Stimulated activated CD4-positive, alpha-beta T cell treated with anti-CD3 and anti-CD28 coated beads, TNF-alpha, amount 100 ng/mL, for 48 hours (primary cell): ENCODE results near the gene THOC7.

Source experiments
- DNase-seq, 3 donors: peaks; one replicate each; pipeline ENCODE4 v3.0.0-alpha.2; 2020; ENCODE audit warnings: low read depth in 3 of 3

The THOC7 gene

DNA sequence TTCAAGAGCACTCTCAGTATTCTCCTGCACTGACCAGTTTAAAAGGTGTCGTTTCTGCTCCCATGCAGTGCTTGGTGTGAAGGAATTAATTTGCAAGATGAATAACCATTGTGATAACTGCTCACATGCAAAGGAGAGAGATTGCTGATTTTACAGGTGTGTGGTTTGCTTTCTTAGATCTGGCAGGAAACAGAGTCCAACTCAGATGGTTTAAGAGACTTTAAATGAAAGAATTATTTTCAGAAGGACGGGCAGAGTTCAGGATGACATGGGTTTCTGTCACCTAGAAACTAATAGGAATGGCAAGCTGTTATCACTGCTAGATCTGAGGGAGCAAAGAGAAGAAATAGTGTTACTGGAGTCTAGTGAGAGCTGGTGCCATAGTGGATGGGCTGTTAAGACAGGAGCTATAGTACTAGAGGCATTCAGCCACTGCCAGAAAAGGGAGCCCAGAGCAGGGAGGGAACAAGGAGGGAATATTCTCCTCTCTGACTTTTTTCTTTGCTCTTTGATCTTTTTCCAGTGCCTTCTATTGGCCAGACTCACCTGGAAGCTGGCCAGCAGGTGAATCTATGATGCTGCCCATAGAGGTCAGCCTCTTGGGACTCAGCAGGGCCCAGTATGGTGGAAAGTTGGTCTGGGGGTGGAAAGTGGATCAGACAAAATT lies 14.9 kb upstream of the THOC7 start:
- no peak for DNase-seq

DNA sequence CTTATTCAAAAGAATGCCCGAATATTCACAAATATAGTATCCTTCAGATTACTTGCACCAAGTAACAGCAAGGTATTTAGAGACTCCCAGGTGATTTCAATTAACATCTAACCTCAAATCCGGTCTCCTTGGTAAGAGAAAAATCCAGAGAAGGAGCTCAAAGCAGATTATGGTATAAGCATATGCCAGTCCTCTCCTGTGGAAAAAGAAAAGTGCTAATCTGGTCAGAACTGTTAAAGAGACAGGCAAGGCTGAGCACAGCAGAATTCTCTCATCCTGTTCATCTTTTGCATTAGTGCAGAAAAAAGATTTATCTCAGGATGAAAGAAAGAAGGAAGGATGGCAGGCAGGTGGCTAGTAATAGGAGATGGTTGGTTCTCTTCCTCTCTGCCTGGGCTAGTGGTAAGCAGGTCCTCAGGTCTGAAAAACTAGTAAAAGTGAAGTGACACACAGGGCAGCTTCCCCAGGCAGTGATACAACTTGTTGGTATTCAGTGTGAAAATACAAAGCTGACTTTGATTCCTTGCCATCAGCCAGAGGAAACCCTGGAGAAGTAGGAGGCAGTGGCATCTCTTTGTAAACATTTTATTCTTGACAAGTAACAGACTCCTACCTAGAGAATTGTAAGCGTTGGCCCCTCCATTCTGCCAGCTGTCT lies 14.3 kb upstream of the THOC7 start:
- DNase-seq = no peak

- DNase-seq = no peak
These were observed 12.7 kb upstream of the THOC7 start for GRCh38 chr3:63876260-63876659.

- DNase-seq = no peak
These were observed 11.9 kb upstream of the THOC7 start for GRCh38 chr3:63875510-63875909.

- DNase-seq = no peak
These were observed 11.2 kb upstream of the THOC7 start for GRCh38 chr3:63874769-63875168.

DNA sequence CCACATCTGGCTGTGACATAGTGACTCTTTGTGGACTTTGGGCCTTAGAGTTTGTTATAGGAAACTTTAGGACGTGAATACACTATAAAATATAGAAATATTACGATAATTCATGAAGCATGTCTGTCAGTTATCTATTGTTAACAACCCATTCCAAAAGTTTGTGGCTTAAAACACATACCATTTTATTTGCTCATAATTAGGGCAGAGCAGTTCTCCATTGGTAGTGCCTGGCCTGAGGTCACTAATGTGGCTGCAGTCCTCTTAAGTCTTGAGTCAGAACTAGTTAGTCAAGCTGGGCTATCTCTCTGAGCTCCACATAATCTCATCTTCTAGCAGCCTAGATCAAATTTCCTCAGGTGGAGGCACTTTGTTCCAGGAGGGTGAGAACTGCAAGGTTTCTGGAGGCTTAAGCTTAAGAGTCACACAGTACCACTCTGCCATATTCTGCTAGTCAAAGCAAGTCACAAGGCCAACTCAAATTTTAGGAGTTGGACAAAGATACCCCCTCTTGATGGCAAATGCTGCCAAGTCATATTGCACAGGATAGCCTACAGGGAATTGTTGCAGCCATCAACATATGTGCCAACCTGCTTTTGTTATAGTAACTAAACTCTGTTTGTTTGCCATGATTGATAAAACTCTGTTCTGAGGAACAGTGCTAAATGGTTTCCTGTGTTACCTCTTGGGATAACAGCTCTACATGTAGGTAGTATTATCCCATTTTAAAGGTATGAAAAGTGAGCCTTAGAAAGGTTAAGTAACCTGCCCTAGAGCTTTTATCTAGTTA lies 8.7 kb upstream of the THOC7 start:
- DNase-seq = no peak

GRCh38 chr3:63870615-63871005 lies 7.0 kb upstream of the THOC7 start:
- no peak for DNase-seq

DNA sequence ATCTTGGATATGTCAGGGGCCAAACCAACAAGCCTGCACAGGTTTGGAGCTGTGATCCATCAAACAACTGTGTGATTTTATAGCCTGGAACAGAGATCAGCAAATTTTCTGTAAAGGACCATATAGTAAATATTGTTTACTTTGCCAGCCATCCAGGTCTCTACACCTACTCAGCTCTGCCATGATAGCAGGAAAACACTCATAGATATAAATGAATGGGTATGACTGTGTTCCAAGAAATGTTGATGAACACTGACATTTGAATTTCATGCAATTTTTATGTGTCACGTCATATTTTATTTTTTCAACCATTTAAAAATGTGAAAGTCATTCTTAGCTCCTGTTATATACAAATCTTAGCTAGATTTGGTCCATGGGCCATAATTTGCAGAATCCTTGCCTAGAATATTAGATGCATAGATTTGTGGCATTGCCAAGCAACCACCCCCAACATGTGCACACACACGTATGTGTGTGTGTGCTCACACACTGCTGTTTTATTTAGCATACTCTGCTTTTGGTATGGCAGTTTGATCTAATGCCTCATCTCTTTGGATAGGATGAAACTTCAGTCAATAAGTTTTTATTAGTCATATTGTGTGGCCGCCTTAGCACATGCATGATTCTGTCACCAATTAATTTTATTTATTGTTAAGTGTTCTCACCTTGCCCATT lies 6.5 kb upstream of the THOC7 start:
- DNase-seq = no peak

GRCh38 chr3:63867225-63867624 lies 3.6 kb upstream of the THOC7 start:
- no peak for DNase-seq

GRCh38 chr3:63864965-63865327 lies 1.3 kb upstream of the THOC7 start:
- no peak for DNase-seq

DNA sequence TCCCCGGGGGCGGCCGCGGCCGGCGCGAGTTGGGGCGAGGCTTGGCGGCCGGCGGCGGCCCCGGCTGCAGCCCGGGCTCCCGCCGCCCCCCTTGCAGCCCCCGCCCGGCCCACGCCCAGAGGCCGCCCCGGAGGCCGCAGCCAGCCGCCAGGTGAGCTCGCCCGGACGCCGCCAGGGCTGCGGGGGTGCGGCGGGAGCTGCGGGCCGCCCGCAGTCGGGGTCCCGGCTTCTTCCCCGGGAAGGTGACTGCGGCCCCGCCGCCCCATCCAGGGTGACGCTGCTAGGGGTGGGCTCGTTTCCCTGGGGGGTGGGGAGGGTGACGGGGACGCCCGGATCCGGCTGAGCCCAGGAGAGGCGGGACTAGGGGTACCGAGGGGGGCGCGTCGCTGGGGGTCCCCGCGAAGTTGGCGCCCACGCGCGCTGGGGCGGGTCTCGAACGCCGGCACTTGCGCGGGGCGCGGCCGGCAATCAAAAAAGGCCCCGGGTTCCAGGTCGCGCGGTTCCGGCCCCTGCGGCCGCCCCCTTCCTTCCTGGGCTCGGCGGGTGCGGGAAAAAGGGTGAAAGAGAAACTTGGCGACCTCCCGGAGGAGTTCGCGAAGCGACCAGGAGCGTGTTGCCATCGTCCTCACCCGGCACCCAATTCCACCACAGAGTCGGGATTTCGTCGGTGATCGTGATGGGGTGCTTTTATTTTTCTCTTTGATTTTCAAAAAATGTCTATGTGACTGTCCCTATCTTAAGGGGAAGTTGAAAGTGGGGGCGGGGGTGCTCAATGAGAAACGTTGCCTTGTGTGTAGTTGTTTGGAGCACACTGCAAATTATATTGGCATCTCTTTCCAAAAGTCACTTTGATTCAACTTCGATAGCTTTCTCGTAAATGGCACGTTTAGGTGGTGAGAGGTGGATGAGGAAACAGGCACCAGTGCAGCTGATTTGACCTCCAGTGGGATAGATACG lies 681 bp upstream of the THOC7 start:
- peak; percentile 2 to 30 (median 7) for DNase-seq

DNA sequence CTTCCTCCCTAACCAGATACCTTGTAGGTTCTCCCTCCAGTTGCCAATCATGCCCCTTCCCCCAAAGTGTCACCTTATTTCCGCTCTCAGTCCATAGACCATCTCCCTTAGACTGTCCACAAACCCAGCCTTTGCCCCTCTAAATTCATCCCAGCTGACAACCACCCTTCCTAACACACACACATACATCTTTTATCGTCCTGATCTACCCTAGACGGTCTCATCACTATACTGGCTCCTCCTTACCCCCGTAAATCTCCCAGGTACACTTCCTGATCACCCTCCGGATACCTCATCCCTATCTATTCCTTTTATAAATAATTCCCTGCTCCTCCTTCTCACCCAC lies 828 bp downstream of the THOC7 start:
- no peak for DNase-seq

DNA sequence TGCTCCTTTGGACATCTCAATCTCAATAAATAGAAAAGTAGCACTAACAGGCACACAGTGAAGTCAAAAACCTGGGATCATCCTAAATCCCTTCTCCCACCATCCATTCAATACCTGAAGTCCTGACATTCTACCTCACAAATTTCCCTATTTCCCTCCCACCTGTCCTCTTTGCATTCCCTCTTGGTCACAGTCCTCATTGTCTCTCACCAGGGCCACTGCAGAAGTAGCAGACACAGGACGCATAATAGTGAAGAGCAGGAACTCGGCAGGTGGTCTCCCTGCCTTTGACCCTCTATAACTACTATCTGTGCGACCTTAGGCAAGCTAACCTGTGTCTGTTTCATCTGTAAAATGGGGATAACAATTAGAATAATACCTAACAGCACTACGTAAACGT lies 2.3 kb downstream of the THOC7 start:
- no peak for DNase-seq

GRCh38 chr3:63860776-63861175 lies 2.8 kb downstream of the THOC7 start:
- DNase-seq = no peak

DNA sequence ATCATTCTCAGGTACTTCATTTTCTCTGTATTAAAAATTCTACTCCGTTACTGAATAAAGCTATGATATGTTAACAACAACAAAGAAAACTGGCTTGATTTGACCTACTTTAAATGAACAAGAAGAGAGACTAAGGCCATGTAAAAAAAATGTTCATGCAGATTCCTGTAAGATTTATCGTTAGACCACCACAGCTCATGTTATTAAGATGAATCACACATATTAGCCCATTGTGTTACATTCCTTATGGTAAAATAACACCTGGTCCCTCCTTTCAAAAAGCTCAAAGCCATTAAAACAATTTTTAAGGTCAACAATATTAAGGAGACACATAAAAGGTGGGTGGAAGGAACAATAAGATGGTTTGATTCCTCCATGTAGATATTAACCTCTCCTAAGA lies 6.3 kb downstream of the THOC7 start:
- DNase-seq = no peak

- DNase-seq = no peak
These were observed 8.2 kb downstream of the THOC7 start for GRCh38 chr3:63855333-63855940.

- DNase-seq = no peak
These were observed 10.5 kb downstream of the THOC7 start for GRCh38 chr3:63853106-63853505.

DNA sequence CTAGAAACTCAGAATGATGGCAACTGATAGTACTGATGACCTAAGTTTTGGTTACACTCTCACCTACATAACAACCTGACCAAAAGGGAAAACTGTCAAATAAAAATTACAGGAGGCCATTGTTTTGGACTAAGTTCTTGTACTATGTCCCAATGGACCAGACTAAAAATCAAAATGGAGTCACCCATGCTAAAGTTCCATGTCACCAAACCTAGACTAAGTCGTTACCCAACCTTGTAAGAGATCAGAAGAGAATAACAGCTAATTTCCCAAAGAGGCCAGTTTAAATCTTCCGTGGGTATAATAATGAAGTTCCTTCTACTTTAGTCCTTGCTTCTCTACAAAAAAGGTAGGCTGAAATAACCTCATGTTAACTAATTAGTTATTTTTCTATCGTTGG lies 12.3 kb downstream of the THOC7 start:
- no peak for DNase-seq

DNA sequence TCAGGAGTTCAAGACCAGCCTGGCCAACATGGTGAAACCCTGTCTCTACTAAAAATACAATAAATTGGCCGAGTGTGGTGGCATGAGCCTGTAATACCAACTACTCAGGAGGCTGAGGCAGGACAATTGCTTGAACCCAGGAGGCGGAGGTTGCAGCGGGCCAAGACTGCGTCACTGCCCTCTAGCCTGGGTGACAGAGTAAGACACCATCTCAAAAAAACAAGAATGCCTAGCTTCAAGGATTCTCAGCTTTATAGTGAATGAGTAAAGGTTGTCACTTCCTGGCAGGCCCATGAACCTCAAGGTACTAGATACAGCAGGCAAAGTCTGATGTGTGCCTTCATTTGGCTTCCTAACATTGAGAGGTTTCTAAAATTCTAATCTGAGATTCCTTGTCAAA lies 14.4 kb downstream of the THOC7 start:
- no peak for DNase-seq

DNA sequence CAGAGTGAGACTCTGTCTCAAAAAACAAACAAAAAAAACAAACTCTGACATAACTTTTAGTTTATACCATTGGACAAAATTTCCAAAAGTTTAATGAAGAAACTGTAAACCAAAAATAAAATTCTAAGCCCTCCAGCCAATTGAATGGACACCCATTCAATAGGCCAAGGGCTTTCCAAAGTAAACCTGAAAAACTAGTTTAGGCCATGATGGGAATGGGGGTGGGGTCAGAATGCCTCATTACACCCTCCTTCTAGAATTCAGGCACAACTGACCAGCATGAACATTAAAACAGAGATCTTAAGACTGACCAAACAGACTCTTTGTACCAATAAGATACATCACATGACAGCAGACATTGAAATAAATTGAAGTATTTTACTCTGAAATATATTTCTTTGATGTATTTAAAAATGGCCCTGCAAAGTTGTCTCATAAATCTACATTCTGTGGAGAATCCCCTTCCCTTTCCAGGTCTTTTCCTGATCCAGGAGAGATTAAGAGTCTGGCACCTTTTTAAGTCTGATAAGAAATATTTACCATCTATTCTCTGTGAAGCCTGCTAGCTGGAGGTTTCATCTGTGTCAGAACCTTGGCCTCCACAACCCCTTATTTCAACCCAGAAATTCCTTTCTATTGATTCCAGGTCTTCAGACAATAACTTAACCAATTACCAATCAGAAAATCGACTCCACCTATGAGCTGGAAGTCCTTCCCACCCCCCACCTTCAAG lies 15.7 kb downstream of the THOC7 start:
- DNase-seq = no peak
